CD4-positive, alpha-beta T cell treated with Interleukin-15 for 1 hour (primary cell): Measurements from ENCODE around the gene SLC34A3.

Experiments used
- DNase-seq: peaks from one replicate; pipeline ENCODE4 v3.0.0-alpha.2; 2020

The SLC34A3 gene

DNA sequence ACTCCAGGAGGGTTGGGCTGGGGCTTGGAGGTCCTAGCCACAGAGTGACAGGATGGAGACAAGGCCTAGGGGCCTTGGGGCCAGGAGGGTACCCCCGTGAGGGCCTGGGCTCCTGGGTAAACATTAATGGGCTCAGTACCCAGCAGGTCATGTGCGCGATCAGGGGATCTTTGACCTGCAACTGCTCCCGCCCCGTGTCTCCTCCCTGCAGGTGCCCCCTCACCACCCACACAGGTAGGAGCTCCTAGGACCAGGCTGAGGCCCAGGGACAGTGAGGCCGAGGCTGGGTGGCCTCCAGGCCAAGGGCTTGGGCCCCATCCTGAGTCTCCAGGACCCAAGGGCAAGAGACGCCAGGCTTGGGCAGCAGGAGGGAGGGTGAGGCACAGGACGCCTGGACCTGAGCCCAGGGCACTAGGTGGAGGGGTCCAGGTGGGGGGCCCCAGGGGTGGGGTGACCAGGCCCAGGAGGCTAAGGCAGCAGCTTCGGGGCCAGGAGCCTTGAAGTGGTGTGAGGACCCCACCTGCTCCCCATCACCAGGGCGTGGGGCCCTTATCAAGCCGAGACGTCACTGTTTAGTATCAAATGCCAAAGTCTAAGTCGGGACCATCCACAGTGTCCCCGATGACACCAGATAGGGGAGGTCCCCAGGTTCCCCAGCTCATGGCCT, at the start of gene SLC34A3:
SLC34A3 (plus strand) TSS at position 197 of the 667 bp plus-strand sequence. CDS start 802 bp downstream, outside the sequence.
- DNase-seq: no peak

DNA sequence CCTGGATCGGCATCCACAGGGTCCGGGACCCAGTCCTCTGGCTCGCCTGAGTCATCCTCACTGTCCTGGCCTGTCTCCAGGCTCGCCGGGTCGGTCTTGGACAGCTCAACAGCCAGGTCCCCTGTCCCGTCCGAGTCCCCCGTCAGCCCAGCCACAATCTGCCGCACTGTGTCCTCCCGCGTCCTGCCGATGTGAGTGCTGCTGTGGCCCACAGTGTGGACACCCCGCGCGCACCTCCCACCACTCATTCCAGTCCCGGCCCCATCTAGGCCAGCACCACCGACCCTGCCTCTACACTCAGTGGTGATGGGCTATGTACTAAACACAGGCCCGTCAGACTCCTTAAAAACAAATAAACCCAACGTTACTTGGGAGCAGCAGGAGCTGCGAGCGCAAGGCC, 49.0 kb upstream of the SLC34A3 start:
- no peak for DNase-seq

DNA sequence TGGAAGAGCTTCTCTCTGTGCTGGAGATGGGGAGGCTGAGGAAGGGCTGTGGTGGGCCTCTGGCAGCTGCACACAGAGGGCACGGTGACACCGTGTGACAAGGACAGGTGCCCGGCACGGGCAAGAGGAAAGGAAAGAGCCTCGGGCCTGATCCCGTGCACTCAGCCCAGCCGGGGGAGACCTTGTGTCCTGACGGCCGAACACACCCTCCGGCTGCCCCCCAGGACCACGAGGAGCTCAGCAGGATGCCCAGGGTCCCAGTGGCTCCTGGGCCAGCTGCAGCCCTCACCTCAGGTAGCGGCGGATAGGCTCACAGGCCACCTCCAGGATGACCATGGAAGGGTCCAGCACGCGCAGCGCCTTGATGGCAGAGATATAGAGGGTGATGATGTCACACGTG, 47.9 kb upstream of the SLC34A3 start:
- no peak for DNase-seq

DNA sequence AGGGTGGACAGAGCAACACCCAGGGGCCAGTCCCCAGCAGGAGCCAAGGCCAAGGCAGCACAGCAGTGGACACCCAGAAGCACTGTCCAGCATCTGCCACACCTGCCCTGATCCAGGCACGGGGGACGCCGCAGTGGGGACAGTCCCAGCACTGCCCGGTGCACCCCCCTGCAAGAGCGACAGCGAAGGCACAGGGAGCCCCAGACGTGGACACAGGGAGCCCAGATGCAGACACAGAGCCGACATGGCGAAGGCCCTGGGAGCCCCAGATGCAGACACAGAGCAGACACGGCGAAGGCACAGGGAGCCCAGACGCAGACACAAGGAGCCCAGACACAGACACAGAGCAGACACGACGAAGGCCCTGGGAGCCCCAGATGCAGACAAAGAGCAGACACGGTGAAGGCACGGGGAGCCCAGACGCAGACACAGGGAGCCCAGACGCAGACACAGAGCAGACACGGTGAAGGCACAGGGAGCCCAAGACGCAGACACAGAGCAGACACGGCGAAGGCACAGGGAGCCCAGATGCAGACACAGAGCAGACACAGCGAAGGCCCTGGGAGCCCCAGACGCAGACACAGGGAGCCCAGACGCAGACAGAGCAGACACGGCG, 46.6 kb upstream of the SLC34A3 start:
- DNase-seq: no peak

DNA sequence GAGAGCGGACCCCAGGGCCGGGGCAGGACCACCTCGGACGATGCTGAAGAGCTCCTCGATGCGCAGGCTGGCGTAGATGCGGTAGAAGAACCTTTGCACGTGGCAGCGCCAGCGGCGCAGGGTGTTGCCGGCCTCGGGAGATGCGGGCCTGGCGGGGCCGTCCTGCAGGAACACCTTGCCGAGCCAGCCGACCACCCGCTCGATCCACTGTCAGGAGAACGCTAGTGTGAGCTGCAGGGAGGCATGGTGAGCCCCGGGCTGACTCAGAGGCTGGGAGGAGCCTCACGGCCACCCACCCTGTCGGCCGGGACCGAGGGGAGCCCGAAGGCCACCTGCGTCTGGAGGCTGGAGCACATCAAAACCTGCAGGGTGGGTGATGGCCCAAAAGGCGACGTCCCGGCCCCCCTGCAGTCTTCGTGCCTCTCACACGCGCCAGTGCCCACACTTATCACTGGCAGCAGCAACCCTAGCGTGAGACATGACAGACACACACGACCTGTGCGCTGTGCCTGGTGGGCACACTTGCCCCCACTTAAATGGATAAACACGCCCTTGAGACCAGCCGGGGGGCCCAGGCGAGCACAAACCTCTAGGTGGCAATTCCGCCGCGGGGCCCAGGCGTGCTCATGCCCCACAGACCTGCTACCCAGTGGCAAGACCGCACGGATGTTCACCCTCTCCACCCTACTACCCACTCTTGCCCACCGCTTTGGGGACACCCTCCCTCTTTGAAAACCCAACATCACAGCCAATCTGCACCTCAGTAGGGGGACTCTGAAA, 45.6 kb upstream of the SLC34A3 start:
- DNase-seq: no peak

- DNase-seq: no peak
Measured at GRCh38 chr9:137185921-137186320, 44.8 kb upstream of the SLC34A3 start.

- DNase-seq: no peak
Measured at GRCh38 chr9:137186385-137186784, 44.3 kb upstream of the SLC34A3 start.

DNA sequence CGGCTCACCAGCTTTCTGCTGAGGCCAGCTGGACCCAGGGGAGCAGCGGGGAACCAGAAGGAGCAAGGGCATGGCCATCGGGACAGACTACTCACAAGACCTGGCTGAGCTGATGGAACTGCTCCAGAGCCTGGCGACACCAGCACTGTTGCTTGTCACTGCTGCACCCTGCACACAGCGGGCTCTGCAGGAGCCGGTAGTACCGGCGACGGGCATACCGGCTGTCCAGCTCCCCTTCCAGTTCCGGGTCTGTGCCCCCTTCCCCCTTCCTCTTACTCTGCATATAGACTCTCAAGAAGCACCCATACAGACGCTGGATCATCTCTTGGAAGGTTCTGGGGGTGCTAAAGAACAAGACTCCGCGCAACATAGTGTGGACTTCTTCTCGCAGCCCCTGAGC, 43.3 kb upstream of the SLC34A3 start:
- no peak for DNase-seq

DNA sequence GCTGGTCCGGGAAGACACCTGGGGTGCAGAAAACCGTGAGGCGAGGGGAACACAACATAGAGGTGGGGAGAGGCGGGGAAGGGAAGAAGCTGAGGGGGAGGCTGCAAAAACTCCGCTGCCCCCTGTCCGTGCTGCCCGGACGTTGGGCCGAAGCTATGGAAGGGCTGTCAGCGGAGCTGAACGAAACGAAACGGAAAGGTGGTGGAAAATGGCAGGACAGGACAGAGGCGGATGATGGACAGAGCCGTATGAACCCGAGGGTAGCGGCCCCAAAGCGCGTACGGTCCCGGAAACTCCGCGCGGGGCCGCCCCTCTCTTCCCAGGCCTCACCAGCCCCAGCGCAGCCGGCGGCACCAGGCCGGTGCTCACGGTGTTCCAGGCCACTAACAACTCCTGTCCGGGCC, 42.6 kb upstream of the SLC34A3 start:
- no peak for DNase-seq

DNA sequence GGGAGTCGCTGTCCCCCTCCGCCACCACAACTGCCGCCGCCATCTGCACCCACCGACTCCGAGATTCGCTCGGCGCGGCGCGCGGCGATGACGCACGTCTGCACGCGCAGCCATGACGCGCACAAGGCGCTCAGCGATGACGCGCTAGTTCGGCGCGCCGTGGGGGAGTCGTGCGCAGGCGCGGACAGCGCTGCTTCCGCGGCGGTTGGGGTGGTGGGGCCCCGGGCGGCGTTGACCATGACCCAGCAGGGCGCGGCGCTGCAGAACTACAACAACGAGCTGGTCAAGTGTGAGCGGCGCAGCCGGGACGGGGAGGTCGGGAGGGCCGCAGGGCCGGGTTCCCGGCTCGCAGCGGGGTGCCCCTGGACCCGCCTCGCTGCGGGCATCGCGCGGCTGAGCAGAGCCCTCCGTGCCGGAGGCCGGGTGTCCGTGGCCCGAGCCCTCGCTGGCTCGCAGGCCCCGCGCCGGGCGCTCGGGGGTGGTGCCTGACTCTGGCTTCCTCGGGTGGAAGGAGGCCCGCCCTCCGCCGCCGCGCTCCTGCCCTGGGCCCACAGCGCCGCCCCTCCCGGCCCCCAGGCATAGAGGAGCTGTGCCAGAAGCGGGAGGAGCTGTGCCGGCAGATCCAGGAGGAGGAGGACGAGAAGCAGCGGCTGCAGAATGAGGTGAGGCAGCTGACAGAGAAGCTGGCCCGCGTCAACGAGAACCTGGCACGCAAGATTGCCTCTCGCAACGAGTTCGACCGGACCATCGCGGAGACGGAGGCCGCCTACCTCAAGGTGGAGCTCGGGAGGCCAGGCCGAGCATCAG, 42.0 kb upstream of the SLC34A3 start, which contains the start of the genes ANAPC2 and SSNA1:
ANAPC2 (minus strand) TSS at position 71 of the 807 bp plus-strand sequence; CDS start at position 43, 28 bp downstream.
SSNA1 (plus strand) TSS at position 187 of the 807 bp plus-strand sequence; CDS start at position 238, 51 bp downstream.
- DNase-seq: peak; percentile 92

GRCh38 chr9:137189297-137190295, 41.1 kb upstream of the SLC34A3 start:
- DNase-seq: no peak

- DNase-seq: no peak
Measured at GRCh38 chr9:137190315-137190856, 40.3 kb upstream of the SLC34A3 start.

- no peak for DNase-seq
Measured at GRCh38 chr9:137191245-137191644, 39.5 kb upstream of the SLC34A3 start.

- DNase-seq: no peak
Measured at GRCh38 chr9:137191691-137192447, 38.8 kb upstream of the SLC34A3 start.

GRCh38 chr9:137192448-137192780, 38.3 kb upstream of the SLC34A3 start:
- DNase-seq: no peak

DNA sequence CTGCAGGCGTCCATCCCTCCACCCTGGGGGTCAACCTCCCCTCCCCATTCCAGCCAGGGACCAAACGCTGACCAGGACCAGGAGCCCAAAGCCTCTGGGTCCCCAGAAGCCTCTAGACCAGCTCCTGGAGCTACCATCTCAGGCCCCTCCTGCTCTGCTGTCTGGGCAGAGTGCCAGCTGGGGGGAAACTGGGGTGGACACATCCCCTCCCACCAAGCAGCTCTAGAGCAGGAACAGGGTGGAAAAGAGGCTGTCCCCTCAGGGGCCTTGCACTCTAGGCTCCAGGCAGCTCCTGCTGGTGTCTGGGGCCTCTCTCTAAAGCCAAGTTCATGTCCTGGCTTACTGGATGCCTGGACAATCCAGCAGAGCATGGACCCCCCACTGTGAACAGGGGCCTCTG, 37.8 kb upstream of the SLC34A3 start:
- no peak for DNase-seq

GRCh38 chr9:137193771-137194170, 36.9 kb upstream of the SLC34A3 start:
- no peak for DNase-seq

DNA sequence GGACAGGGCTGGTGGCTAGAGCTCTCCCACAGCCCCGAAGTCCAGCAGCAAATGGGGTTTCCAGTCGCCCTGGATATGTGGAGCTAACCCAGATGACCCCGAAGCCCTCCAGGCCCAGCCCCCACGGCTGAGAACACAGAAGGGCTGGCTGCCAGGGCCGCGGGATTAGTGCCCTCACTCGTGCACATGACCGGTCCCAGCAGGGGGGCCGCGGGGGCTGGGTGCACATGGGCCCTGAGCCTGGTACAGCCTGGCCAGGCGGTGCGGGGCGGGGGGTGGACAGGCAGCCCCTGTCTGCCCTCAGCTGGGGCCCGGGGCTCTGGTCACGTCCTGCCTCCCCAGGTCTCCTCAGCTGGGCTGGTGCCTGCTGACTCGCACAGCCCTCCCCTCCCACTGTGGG, 36.3 kb upstream of the SLC34A3 start:
- no peak for DNase-seq

GRCh38 chr9:137194909-137195308, 35.8 kb upstream of the SLC34A3 start:
- no peak for DNase-seq

DNA sequence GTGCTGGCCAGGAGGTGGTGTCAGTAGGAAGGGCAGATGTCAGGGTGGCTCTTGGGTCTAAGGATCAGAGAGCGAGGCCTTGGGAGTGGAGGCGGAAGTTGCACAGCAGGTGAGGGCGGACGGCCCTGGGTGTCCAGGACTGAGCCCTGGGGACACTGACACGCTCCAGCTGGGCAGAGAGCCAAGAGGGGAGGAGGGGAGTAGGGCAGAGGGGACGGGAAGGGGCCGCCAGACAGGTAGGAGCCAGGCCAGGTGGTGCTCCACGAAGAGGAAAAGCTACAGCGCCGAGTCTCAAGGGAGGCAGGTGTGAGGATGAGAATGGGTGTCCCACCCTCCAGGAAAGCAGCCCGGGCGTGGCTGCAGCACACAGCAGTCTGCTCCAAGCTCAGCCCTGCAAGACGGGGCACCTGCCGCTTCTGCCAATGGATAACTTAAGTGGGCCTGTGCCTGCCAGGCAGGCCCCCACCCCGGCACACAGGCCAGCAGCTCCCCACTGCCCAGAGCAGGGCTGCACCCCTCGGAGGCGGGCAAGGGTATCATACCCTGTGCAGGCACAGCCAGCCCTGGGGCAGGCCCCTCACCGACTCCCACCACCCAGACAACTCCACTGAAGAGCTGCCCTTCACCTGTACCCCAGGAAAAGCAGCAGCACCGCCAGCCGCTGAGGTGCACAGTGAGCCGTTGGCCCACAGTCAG, 35.0 kb upstream of the SLC34A3 start:
- DNase-seq: no peak
